Measurements from ENCODE around the gene TNFRSF25.
"Not testable (repeated sequence)": the region's sequence is repeated elsewhere in the genome, so short reads cannot be mapped to it uniquely, and the experiment has no call there.

TNFRSF25 gene

DNA sequence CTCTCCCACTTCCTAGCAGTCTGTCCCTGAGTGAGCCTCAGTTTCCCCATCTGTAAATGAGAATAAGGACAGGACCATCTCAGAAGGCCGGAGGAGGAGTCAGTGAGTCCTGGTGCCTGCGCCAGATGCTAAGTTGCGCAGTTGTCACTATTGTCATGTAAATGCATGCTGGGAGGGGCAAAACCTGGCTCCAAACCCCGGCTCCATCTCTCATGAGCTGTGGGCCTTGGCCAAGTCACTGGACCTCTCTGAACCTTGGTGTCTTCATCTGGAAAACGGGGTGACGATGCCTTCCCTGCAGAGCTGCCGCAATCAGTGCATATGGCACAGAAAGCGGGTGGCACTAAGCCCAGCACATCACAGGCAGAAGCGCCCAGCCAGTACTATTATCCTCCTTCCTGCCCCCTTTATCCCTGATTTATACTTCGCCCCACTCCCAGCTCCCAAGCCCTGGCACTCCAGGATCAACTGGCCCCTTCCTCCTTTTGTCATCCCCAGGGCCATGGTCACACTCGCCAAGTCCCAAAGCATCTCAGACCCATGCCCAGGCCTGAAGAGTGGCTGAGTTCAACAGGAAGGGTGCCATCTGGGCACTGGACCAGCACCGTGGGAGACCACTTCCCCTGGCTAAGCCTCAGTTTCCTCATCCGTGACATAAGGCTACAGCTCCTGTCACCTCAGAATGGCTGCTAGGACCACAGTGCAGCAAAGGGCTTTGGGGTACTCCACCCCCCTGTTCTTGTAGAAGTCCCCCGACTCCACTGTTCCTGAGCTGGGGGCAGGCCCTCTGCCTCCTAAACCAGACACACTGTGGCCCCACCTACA, 29.8 kb upstream of the TNFRSF25 start:
- H3K4me3 ChIP-seq (ENCODE audit: low read depth, low read length): peak overlapping the region; percentile 62
- DNase-seq (ENCODE audit: low read depth, low spot score): no peak
- CTCF ChIA-PET: interaction anchor here (1.0 to 2.8 kb wide), 5 partner anchors 10 to 151 kb away, joined by 3 to 28 read pairs (median 5); partner anchors contain the start of genes NOL9 and TAS1R1
- POLR2A ChIA-PET: no interaction called here
- TF ChIP-seq, protein P1, sequence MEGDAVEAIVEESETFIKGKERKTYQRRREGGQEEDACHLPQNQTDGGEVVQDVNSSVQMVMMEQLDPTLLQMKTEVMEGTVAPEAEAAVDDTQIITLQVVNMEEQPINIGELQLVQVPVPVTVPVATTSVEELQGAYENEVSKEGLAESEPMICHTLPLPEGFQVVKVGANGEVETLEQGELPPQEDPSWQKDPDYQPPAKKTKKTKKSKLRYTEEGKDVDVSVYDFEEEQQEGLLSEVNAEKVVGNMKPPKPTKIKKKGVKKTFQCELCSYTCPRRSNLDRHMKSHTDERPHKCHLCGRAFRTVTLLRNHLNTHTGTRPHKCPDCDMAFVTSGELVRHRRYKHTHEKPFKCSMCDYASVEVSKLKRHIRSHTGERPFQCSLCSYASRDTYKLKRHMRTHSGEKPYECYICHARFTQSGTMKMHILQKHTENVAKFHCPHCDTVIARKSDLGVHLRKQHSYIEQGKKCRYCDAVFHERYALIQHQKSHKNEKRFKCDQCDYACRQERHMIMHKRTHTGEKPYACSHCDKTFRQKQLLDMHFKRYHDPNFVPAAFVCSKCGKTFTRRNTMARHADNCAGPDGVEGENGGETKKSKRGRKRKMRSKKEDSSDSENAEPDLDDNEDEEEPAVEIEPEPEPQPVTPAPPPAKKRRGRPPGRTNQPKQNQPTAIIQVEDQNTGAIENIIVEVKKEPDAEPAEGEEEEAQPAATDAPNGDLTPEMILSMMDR (IDR thresholded peaks at IDR 0.05; ENCODE audit: insufficient read depth, low read length, missing control alignments): no peak

DNA sequence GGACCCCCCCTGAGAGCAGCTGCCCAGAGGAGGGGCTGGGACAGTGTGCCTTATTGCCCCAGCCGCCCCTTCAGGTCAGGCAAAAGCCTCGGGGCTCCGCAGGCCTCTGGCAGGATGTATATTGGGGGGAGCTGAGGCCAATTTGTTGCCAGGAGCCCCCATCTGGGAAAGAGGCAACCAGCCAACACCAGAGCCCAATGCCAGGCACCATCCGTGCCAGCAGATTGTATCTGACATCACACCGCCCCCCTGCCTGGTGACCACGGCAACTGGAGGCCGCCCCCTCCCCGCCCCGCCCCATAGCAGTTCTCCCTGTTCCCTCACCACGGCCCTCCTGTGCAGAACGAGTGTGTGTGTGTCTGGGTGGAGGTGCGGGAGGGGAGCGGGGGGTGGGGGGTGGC, 29.1 kb upstream of the TNFRSF25 start:
- TF ChIP-seq, protein P1 (IDR thresholded peaks at IDR 0.05; ENCODE audit: insufficient read depth, low read length, missing control alignments): no peak
- no peak overlapping the region for H3K4me3 ChIP-seq (ENCODE audit: low read depth, low read length)
- ChIA-PET POLR2A (no interaction called here), CTCF (interaction anchor here (1.0 to 2.8 kb wide), 4 partner anchors 9 to 60 kb away, joined by 3 to 28 read pairs (median 7); partner anchors contain the start of genes NOL9 and TAS1R1)
- no peak for DNase-seq (ENCODE audit: low read depth, low spot score)

DNA sequence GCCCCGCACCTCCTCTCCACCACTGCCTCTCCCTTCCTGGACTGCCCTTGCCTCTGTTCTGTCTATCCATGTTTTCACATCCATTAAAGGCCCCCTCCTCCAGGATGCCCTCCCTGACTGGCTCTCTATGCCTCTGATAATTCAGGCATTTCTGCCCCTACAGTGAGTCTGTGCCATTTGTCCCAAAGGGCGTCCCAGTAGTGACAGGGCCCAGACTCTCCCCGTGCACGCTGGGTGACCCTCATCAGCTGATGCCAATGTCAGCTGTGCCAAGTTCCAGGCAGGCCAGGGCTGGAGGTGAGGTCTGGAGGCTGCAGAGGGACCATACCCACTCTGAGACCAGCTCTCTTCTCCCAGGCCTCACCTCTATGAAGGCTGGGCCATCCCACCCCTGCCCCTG, 28.7 kb upstream of the TNFRSF25 start:
- TF ChIP-seq, protein P1 (IDR thresholded peaks at IDR 0.05; ENCODE audit: insufficient read depth, low read length, missing control alignments): no peak
- ChIA-PET CTCF (interaction anchor here (1.0 to 2.8 kb wide), 4 partner anchors 9 to 60 kb away, joined by 3 to 28 read pairs (median 7); partner anchors contain the start of genes NOL9 and TAS1R1), POLR2A (no interaction called here)
- no peak for DNase-seq (ENCODE audit: low read depth, low spot score)
- no peak overlapping the region for H3K4me3 ChIP-seq (ENCODE audit: low read depth, low read length)

GRCh38 chr1:6493834-6494223, 27.9 kb upstream of the TNFRSF25 start:
- H3K4me3 ChIP-seq (ENCODE audit: low read depth, low read length); POLR2A ChIA-PET; DNase-seq (ENCODE audit: low read depth, low spot score): not testable (repeated sequence)
- CTCF ChIA-PET: interaction anchor here (1.4 to 11.0 kb wide), 5 partner anchors 13 to 61 kb away, joined by 4 to 139 read pairs (median 8); partner anchors contain the start of genes NOL9 and TAS1R1

DNA sequence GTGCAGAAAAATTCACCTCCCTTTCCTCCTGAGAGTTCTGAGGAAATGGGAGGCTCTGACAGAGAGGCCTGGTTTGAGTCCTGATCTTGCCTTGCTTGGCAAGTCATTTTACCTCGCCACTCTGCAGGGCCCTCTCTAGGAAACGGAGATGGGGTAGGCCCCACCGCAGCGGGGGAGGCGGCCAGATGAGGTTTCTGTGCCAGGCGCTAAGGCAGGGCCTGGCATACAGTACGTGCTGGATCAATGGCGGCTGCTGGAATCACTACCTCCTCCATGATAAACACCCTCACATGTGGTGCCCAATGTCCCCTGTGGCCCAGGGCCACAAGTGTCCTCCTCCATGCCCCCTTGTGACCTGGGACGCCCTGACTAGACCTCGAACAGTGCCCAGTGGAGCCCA, 26.0 kb upstream of the TNFRSF25 start:
- DNase-seq (ENCODE audit: low read depth, low spot score): no peak
- H3K4me3 ChIP-seq (ENCODE audit: low read depth, low read length): peak overlapping the region; percentile 84; the same call in 1 of the 2 replicates
- ChIA-PET POLR2A (interaction anchor here (0.6 to 0.8 kb wide), 2 partner anchors 26 to 809 kb away, joined by 3 to 4 read pairs; no protein-coding TSS in a partner anchor), CTCF (interaction anchor here (0.9 to 11.0 kb wide), 8 partner anchors 10 to 153 kb away, joined by 3 to 236 read pairs (median 108); partner anchors contain the start of genes NOL9, TAS1R1 and TNFRSF25)
- TF ChIP-seq, protein P1 (IDR thresholded peaks at IDR 0.05; ENCODE audit: insufficient read depth, low read length, missing control alignments): no peak

DNA sequence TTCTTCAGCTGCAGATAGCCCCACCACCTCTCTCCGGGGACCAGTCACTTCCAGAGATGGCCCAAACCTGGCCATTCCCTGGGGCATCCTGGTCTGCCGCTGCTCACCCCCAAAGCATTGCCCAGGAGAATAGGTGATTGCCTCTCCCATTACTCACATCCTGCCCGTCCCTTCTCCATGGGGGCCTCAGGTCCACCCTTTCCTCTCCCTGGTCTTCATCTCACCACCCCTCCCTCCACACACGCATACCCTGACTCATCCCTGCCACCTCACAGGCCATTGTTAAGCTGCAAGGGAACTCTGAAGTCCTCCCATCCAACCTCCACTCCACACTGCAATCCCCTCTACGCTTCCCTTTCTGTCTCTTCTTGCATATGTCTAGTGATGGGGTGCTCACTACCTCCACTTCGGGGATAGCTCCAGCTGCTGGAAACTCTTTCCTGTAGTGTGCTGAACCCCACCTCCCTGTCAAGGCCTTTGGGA, 25.5 kb upstream of the TNFRSF25 start, which contains the start of gene PLEKHG5:
PLEKHG5 (minus strand) TSS at position 188 of the 483 bp plus-strand sequence. CDS start 14,096 bp downstream, outside the sequence.
- TF ChIP-seq, protein P1 (IDR thresholded peaks at IDR 0.05; ENCODE audit: insufficient read depth, low read length, missing control alignments): no peak
- no peak for DNase-seq (ENCODE audit: low read depth, low spot score)
- CTCF ChIA-PET: interaction anchor here (0.6 to 11.0 kb wide), 13 partner anchors 10 to 163 kb away, joined by 3 to 236 read pairs (median 28); partner anchors contain the start of genes NOL9, TAS1R1, TNFRSF25 and ZBTB48
- H3K4me3 ChIP-seq (ENCODE audit: low read depth, low read length): peak within 1 kb of the TSS; percentile 84
- POLR2A ChIA-PET: interaction anchor here (0.6 to 0.8 kb wide), 2 partner anchors 26 to 809 kb away, joined by 3 to 4 read pairs; no protein-coding TSS in a partner anchor

Measured in AG04449 (cell line).